GM12878 (cell line): ENCODE data around the gene GALNT15. TPM values are rescaled to one million over a fixed set of nuclear protein-coding genes. Genes with fewer than 3 reads are reported as not detected.

Experiments used
- ATAC-seq: fragments of 200-7000 bp; cut with Tn5 transposase; 3 replicates; pipeline ENCODE4 v1.9.1; 2020; ENCODE audit warnings: mild to moderate bottlenecking, moderate library complexity
- BruUV-seq: library from RNA; stranded (reverse); fragments of 400-500 nt; replicated peaks from 2 replicates; lab custom pipeline; 2021; lab: Mats Ljungman, UMichigan
- CTCF ChIA-PET: fragments of 300-600 bp; sonication (Branson Sonifier 250); formaldehyde crosslinking; extraction: SDS; loops from one replicate; lab custom pipeline; 2021; ENCODE audit warnings: inconsistent platforms; lab: Yijun Ruan, JAX
- POLR2A ChIA-PET: fragments of 350-600 bp; formaldehyde crosslinking; extraction: SDS; loops from one replicate; lab custom pipeline; 2021; ENCODE audit warnings: inconsistent platforms; lab: Charles Lee
- RAD21 ChIA-PET: fragments of 300-600 bp; sonication (Branson Sonifier 250); formaldehyde crosslinking; loops from one replicate; lab custom pipeline; 2023; ENCODE audit warnings: antibody characterized with exemption; ENCODE audit not compliant: unreplicated experiment; lab: Charles Lee
- SMC1A ChIA-PET: fragments of 300-600 bp; sonication (Branson Sonifier 250); formaldehyde crosslinking; loops from one replicate; lab custom pipeline; 2023; ENCODE audit not compliant: unreplicated experiment, uncharacterized antibody; lab: Charles Lee
- DNase-seq: peaks from one replicate; pipeline ENCODE4 v3.0.0-alpha.2; 2011; ENCODE audit warnings: low read depth, low spot score
- FAIRE-seq: peaks from 3 replicates; lab custom pipeline; 2011; peaks lifted over from hg19 to GRCh38; lab: Jason Lieb, UNC
- H2AFZ ChIP-seq: 2 replicates; pipeline ENCODE4 v1.6.0; 2011; ENCODE audit warnings: low read depth, low read length, control low read depth; ENCODE audit not compliant: control insufficient read depth
- H3K27ac ChIP-seq: 2 replicates; pipeline ENCODE4 v1.5.1; 2011; ENCODE audit warnings: control low read depth; ENCODE audit not compliant: control insufficient read depth, insufficient read depth
- H3K27me3 ChIP-seq, 2 experiments: replicated peaks in 1 of 2; 2 replicates each; pipeline versions ENCODE4 v1.6.0 to v1.6.1; 2011; ENCODE audit warnings: low read length in 1 of 2; ENCODE audit not compliant: control insufficient read depth in 2 of 2, insufficient read depth in 2 of 2
- H3K36me3 ChIP-seq, 2 experiments: 2 replicates each; pipeline ENCODE4 v1.5.1; 2011; ENCODE audit warnings: low read length in 1 of 2; ENCODE audit not compliant: control insufficient read depth in 2 of 2, insufficient read depth in 2 of 2
- H3K4me1 ChIP-seq: 2 replicates; pipeline ENCODE4 v1.6.1; 2011; ENCODE audit warnings: mild to moderate bottlenecking, low read length, moderate library complexity, mixed read lengths; ENCODE audit not compliant: control insufficient read depth, insufficient read depth
- H3K4me2 ChIP-seq: 2 replicates; pipeline ENCODE4 v1.6.0; 2011; ENCODE audit warnings: control low read depth; ENCODE audit not compliant: control insufficient read depth, insufficient read depth
- H3K4me3 ChIP-seq: fragments of 200-600 bp; sonication (generic); 2 replicates; pipeline ENCODE4 v1.5.1; 2016
- H3K79me2 ChIP-seq: 2 replicates; pipeline ENCODE4 v1.6.0; 2011; ENCODE audit warnings: low read length; ENCODE audit not compliant: control insufficient read depth, insufficient read depth
- H3K9ac ChIP-seq: 2 replicates; pipeline ENCODE4 v1.8.0; 2011; ENCODE audit warnings: low read length, control low read depth, mixed read lengths; ENCODE audit not compliant: control insufficient read depth, insufficient read depth
- H3K9me3 ChIP-seq: replicated peaks from 3 replicates; pipeline ENCODE4 v1.5.1; 2011; ENCODE audit warnings: mild to moderate bottlenecking, low read length; ENCODE audit not compliant: control insufficient read depth, insufficient read depth
- H4K20me1 ChIP-seq: 2 replicates; pipeline ENCODE4 v1.6.0; 2011; ENCODE audit not compliant: control insufficient read depth, insufficient read depth
- BMI1 ChIP-seq: fragments of 450-650 bp; IDR thresholded peaks from 2 replicates; pipeline ENCODE4 v1.6.1; 2016; ENCODE audit warnings: mild to moderate bottlenecking, moderate library complexity, borderline replicate concordance
- DPF2 ChIP-seq: fragments of 450-650 bp; IDR thresholded peaks from 2 replicates; pipeline ENCODE4 v1.6.1; 2017; ENCODE audit warnings: mild to moderate bottlenecking
- MLLT1 ChIP-seq: fragments of 450-650 bp; IDR thresholded peaks from 2 replicates; pipeline ENCODE4 v1.6.1; 2016; ENCODE audit warnings: mild to moderate bottlenecking
- SRF ChIP-seq, 2 experiments: IDR thresholded peaks; 2 replicates each; pipeline ENCODE4 v1.6.1; 2011; ENCODE audit warnings: low read depth in 2 of 2, low read length in 2 of 2, mild to moderate bottlenecking in 1 of 2, moderate library complexity in 1 of 2
- TBL1XR1 ChIP-seq: IDR thresholded peaks from 2 replicates; pipeline ENCODE4 v1.6.1; 2012; ENCODE audit warnings: low read depth, low read length, improper control_type of control experiment
- YBX1 ChIP-seq: fragments of 450-650 bp; IDR thresholded peaks from 2 replicates; pipeline ENCODE4 v1.6.1; 2016; ENCODE audit warnings: antibody characterized with exemption
- ZBED1 ChIP-seq: IDR thresholded peaks from 2 replicates; pipeline ENCODE4 v1.6.1; 2016; ENCODE audit warnings: borderline replicate concordance
- ZBTB11 ChIP-seq: fragments of 450-650 bp; formaldehyde crosslinking; IDR thresholded peaks from 2 replicates; pipeline ENCODE4 v1.5.0; 2022; ENCODE audit warnings: mild to moderate bottlenecking, missing genetic modification characterization
- ZZZ3 ChIP-seq: IDR thresholded peaks from 2 replicates; pipeline ENCODE4 v1.6.1; 2011; ENCODE audit warnings: low read depth; ENCODE audit not compliant: control insufficient read depth, insufficient read length
- WGBS: methylation state at CpG from one replicate; pipeline ENCODE4 v1.1.6; 2016; ENCODE audit warnings: low lambda C conversion rate; ENCODE audit not compliant: insufficient replicate concordance, insufficient coverage; ENCODE audit errors: missing lambda C conversion rate; 5-methylcytosine and 5-hydroxymethylcytosine counted together
- in situ Hi-C: fragments of 300-500 bp; cut with MboI; formaldehyde crosslinking; loops from 9 replicates; pipeline ENCODE4 v1.14.3; 2018; ENCODE audit warnings: mixed read lengths
- intact Hi-C: fragments of 100-400 bp; cut with micrococcal nuclease; formaldehyde crosslinking; loops from one replicate; pipeline ENCODE4 v1.14.2; 2022; ENCODE audit not compliant: unreplicated experiment
- polyA plus RNA-seq, 11 experiments: library from polyadenylated mRNA; depleted of rRNA in 4 of 11; unstranded in 6 of 11; stranded (reverse) in 5 of 11; fragments of >200 nt; fragmentation: Nextera tagmentation in 4 of 11; fragmentation: Illumina TruSeq in 1 of 11; extraction: Ambion mirVana in 4 of 11; extraction: Trizol in 1 of 11; gene quantifications; 1 replicate in 1 of 11; 2 replicates in 10 of 11; pipeline versions ENCODE4 v1.2.1 to v1.2.3, GENCODE V29; 2011 to 2016; ENCODE audit warnings: inconsistent platforms in 2 of 11, missing spikeins in 2 of 11, low read depth in 1 of 11
- total RNA-seq, 4 experiments: library from RNA; depleted of rRNA in 3 of 4; stranded (reverse); fragments of >200 nt in 3 of 4; fragmentation: Illumina TruSeq in 1 of 4; extraction: Trizol in 1 of 4; gene quantifications; 2 replicates each; pipeline versions ENCODE4 v1.2.1 to v1.2.3, GENCODE V29; 2013 to 2021

The GALNT15 gene
- total and polyA plus RNA-seq, 10 of the 15 experiments (the other 5 are each of a cell fraction or from before 2014, with no cell fraction given) = 0.03 to 0.05 TPM; not detected in 8

- Histone ChIP-seq H3K4me2 (no peak overlapping the region), H4K20me1 (no peaks in the 10 kb centered on the region), H3K9ac (no peak overlapping the region), H3K4me3 (no peak overlapping the region), H2AFZ (no peak overlapping the region), H3K79me2 (no peaks in the 10 kb centered on the region), H3K9me3 (no peaks in the 10 kb centered on the region), H3K27ac (no peak overlapping the region), H3K36me3 (peaks cover 0 to 5% of the 10 kb centered on the region in 2 experiments; a peak in 3 of 4 replicates), H3K27me3 (no peaks in the 10 kb centered on the region), H3K4me1 (no peaks in the 10 kb centered on the region)
- RAD21 ChIA-PET = no interaction called here
- BruUV-seq = no TSS peak
- ATAC-seq = no peak
- POLR2A ChIA-PET = no interaction called here
- no peak for FAIRE-seq
- CTCF ChIA-PET = interaction anchor here (1.1 to 3.0 kb wide), 3 partner anchors 9 to 16 kb away, joined by 3 to 14 read pairs (median 6); partner anchors contain the start of genes DPH3 and OXNAD1
- in situ Hi-C loops = loop anchor here (10.0 to 25.0 kb wide), 3 partner anchors 614 to 932 kb away; no protein-coding TSS in a partner anchor
- intact Hi-C loops = no loop called here
- SMC1A ChIA-PET = interaction anchor here (0.7 to 1.7 kb wide), 4 partner anchors 11 to 115 kb away, joined by 3 to 4 read pairs (median 3); partner anchors contain the start of genes DPH3 and OXNAD1
- 97% methylated on average over 2 of the region's 2 CpGs for WGBS
- DNase-seq = no peak
- TF ChIP-seq DPF2 = no peak
- TF ChIP-seq ZZZ3 = no peak
- TF ChIP-seq SRF (IDR thresholded peaks at IDR 0.05; ENCODE audit: low read depth in 2 of 2, low read length in 2 of 2) = no peak
- no peak for TF ChIP-seq TBL1XR1
- no peak for TF ChIP-seq YBX1
- no peak for TF ChIP-seq MLLT1
- TF ChIP-seq ZBED1 = no peak
- TF ChIP-seq ZBTB11 (CRISPR knock-in tag) = no peak
- no peak for TF ChIP-seq BMI1
Observed at GRCh38 chr3:16280671-16281070, 106.2 kb downstream of the GALNT15 start.

Other genes starting within 250 kb of the GALNT15 start
- 10.7 and 10.8 TPM in 2 replicates for gene DPH3, start 90.3 kb downstream of the GALNT15 start, total RNA-seq (2014; rRNA removed)
- gene DPH3, start 90.3 kb downstream of the GALNT15 start, total RNA-seq (2014; rRNA removed; fragmentation: Illumina TruSeq; extraction: Trizol) = 13.0 and 14.7 TPM in 2 replicates
- gene DPH3, start 90.3 kb downstream of the GALNT15 start, total RNA-seq (2021) = 15.4 and 20.6 TPM in 2 replicates
- gene DPH3, start 90.3 kb downstream of the GALNT15 start, polyA plus RNA-seq (2011; rRNA removed) = 26.1 and 39.1 TPM in 2 replicates
- gene DPH3, start 90.3 kb downstream of the GALNT15 start, polyA plus RNA-seq (2014; fragmentation: Illumina TruSeq; extraction: Trizol) = 18.0 and 19.0 TPM in 2 replicates
- gene DPH3, start 90.3 kb downstream of the GALNT15 start, polyA plus RNA-seq (2014; fragmentation: Nextera tagmentation; extraction: Ambion mirVana) = 10 to 100 TPM; 67.1 to 71.8 TPM
- 9.2 and 10.9 TPM in 2 replicates for gene DPH3, start 90.3 kb downstream of the GALNT15 start, polyA plus RNA-seq (2014; rRNA removed)
- gene DPH3, start 90.3 kb downstream of the GALNT15 start, polyA plus RNA-seq (2016; fragmentation: Nextera tagmentation; extraction: Ambion mirVana) = 10 to 100 TPM; 50.6 to 54.8 TPM
- gene OXNAD1, start 90.5 kb downstream of the GALNT15 start, total RNA-seq (2014; rRNA removed) = 18.9 and 20.5 TPM in 2 replicates
- 13.5 and 14.4 TPM in 2 replicates for gene OXNAD1, start 90.5 kb downstream of the GALNT15 start, total RNA-seq (2014; rRNA removed; fragmentation: Illumina TruSeq; extraction: Trizol)
- 14.5 and 15.4 TPM in 2 replicates for gene OXNAD1, start 90.5 kb downstream of the GALNT15 start, total RNA-seq (2021)
- 18.7 and 22.6 TPM in 2 replicates for gene OXNAD1, start 90.5 kb downstream of the GALNT15 start, polyA plus RNA-seq (2011; rRNA removed)
- 12.9 and 16.9 TPM in 2 replicates for gene OXNAD1, start 90.5 kb downstream of the GALNT15 start, polyA plus RNA-seq (2014; fragmentation: Illumina TruSeq; extraction: Trizol)
- 1 to 10 TPM; 5.6 to 6.9 TPM for gene OXNAD1, start 90.5 kb downstream of the GALNT15 start, polyA plus RNA-seq (2014; fragmentation: Nextera tagmentation; extraction: Ambion mirVana)
- gene OXNAD1, start 90.5 kb downstream of the GALNT15 start, polyA plus RNA-seq (2014; rRNA removed) = 13.2 and 13.5 TPM in 2 replicates
- gene OXNAD1, start 90.5 kb downstream of the GALNT15 start, polyA plus RNA-seq (2016; fragmentation: Nextera tagmentation; extraction: Ambion mirVana) = 10 to 100 TPM; 24.3 to 27.8 TPM